ENCODE results near the gene KSR2.

Gene KSR2

GRCh38 chr12:117533687-117534086 lies 435.1 kb downstream of the KSR2 start:
- Histone ChIP-seq H3K4me1 (ENCODE audit: control insufficient read depth in 1 of 2, insufficient read depth in 1 of 2, low read depth in 1 of 2, low read length in 1 of 2) (no peaks in the 10 kb centered on the region), H3K4me3 (ENCODE audit: low read depth in 1 of 2, low read length in 1 of 2) (no peak overlapping the region), H3K27ac (no peak overlapping the region), H3K9me3 (no peaks in the 10 kb centered on the region), H3K27me3 (peaks cover 91% of the 10 kb centered on the region), H3K36me3 (no peaks in the 10 kb centered on the region)
- TF ChIP-seq, protein P1, sequence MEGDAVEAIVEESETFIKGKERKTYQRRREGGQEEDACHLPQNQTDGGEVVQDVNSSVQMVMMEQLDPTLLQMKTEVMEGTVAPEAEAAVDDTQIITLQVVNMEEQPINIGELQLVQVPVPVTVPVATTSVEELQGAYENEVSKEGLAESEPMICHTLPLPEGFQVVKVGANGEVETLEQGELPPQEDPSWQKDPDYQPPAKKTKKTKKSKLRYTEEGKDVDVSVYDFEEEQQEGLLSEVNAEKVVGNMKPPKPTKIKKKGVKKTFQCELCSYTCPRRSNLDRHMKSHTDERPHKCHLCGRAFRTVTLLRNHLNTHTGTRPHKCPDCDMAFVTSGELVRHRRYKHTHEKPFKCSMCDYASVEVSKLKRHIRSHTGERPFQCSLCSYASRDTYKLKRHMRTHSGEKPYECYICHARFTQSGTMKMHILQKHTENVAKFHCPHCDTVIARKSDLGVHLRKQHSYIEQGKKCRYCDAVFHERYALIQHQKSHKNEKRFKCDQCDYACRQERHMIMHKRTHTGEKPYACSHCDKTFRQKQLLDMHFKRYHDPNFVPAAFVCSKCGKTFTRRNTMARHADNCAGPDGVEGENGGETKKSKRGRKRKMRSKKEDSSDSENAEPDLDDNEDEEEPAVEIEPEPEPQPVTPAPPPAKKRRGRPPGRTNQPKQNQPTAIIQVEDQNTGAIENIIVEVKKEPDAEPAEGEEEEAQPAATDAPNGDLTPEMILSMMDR (IDR thresholded peaks at IDR 0.05): no peak

DNA sequence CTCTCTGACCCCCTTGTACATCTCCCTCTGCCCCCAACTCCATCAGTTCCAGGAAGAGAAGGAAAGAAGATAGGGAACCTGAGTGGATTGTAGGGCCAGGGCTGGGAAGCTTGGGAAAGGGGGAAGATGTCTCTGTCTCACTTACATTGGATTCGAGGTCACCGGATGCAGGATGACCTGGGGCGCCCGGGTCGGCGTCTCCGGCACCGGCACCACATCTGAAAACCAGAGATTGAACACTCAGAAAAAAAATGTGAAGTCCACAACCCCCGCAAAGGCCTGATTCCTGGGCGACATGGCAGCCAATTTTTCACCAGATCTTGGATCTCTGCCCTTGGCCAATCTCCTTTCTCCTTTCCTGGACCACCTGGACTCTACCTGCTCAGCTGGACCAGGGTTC lies 438.0 kb downstream of the KSR2 start:
- Histone ChIP-seq H3K36me3 (no peaks in the 10 kb centered on the region), H3K27me3 (peaks cover 99% of the 10 kb centered on the region), H3K9me3 (no peaks in the 10 kb centered on the region), H3K4me3 (ENCODE audit: low read depth in 1 of 2, low read length in 1 of 2) (no peak overlapping the region), H3K27ac (no peak overlapping the region), H3K4me1 (ENCODE audit: control insufficient read depth in 1 of 2, insufficient read depth in 1 of 2, low read depth in 1 of 2, low read length in 1 of 2) (no peaks in the 10 kb centered on the region)
- TF ChIP-seq, protein P1 (IDR thresholded peaks at IDR 0.05): no peak

- Histone ChIP-seq H3K9me3 (no peaks in the 10 kb centered on the region), H3K36me3 (no peaks in the 10 kb centered on the region), H3K27me3 (peaks cover 80% of the 10 kb centered on the region), H3K27ac (no peak overlapping the region), H3K4me3 (ENCODE audit: low read depth in 1 of 2, low read length in 1 of 2) (no peak overlapping the region), H3K4me1 (ENCODE audit: control insufficient read depth in 1 of 2, insufficient read depth in 1 of 2, low read depth in 1 of 2, low read length in 1 of 2) (no peaks in the 10 kb centered on the region)
- TF ChIP-seq, protein P1 (IDR thresholded peaks at IDR 0.05): no peak
Measured at GRCh38 chr12:117528538-117528937, 440.3 kb downstream of the KSR2 start.

- TF ChIP-seq, protein P1 (IDR thresholded peaks at IDR 0.05): no peak
- H3K27ac ChIP-seq: no peak overlapping the region
- H3K27me3 ChIP-seq: peaks cover 69% of the 10 kb centered on the region
- no peaks in the 10 kb centered on the region for H3K36me3 ChIP-seq
- no peak overlapping the region for H3K4me3 ChIP-seq (ENCODE audit: low read depth in 1 of 2, low read length in 1 of 2)
- H3K9me3 ChIP-seq: no peaks in the 10 kb centered on the region
- peaks cover 6 to 10% of the 10 kb centered on the region in 2 experiments for H3K4me1 ChIP-seq (ENCODE audit: control insufficient read depth in 1 of 2, insufficient read depth in 1 of 2, low read depth in 1 of 2, low read length in 1 of 2)
Measured at GRCh38 chr12:117527479-117527855, 441.3 kb downstream of the KSR2 start.

DNA sequence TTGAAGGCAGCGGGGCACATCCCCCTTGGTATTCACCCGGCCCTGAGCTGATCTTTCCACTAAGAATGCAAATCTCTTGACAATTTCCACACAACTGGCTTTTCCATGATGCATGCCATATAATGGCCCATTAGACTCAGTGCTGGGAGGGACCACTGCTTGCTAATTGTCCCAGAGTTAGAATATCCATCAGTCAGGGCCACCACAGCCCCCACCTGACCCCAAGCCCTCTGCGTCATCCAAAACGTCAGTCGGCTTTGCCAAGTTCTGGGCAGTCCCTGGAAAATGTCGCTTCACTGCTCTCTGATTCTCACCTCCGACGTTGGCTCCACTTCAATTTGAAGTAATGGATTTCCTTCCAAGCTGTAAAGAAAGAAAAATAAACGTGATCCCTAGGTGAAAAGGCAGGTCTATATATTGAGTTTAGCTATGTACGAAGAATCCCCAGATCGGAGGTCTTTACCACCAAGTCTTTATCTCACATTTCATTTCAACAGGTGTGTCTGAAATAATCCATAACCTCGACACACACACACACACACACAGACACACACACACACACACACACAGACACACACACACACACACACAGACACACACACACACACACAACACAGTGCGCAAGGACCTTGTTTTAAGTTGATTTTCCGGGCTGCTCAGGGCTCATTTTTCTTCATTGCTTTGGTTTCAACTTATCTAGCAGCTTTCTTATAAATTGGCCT lies 441.9 kb downstream of the KSR2 start:
- Histone ChIP-seq H3K36me3 (no peaks in the 10 kb centered on the region), H3K4me1 (ENCODE audit: control insufficient read depth in 1 of 2, insufficient read depth in 1 of 2, low read depth in 1 of 2, low read length in 1 of 2) (peaks cover 12 to 16% of the 10 kb centered on the region in 2 experiments), H3K9me3 (no peaks in the 10 kb centered on the region), H3K27me3 (peaks cover 63% of the 10 kb centered on the region), H3K4me3 (ENCODE audit: low read depth in 1 of 2, low read length in 1 of 2) (no peak overlapping the region), H3K27ac (no peak overlapping the region)
- TF ChIP-seq, protein P1 (IDR thresholded peaks at IDR 0.05): no peak

Data from neutrophil (primary cell).